WTC11 (cell line): ENCODE results near the gene HOXC11. TPM values are rescaled to one million over a fixed set of nuclear protein-coding genes. Genes with fewer than 3 reads are reported as not detected.

Experiments
- ATAC-seq: fragments of 200-7000 bp; cut with Tn5 transposase; 2 replicates; pipeline ENCODE4 v1.10.0; 2021; ENCODE audit warnings: mild to moderate bottlenecking, moderate library complexity
- CTCF ChIA-PET: fragments of 300-600 bp; sonication (Branson Sonifier 250); formaldehyde crosslinking; loops from one replicate; lab custom pipeline; 2021; ENCODE audit warnings: antibody characterized with exemption; lab: Charles Lee
- POLR2A ChIA-PET: fragments of 350-600 bp; sonication (Branson Sonifier 250); formaldehyde crosslinking; loops from one replicate; lab custom pipeline; 2021; ENCODE audit warnings: antibody characterized with exemption; lab: Charles Lee
- DNase-seq: peaks from one replicate; pipeline ENCODE4 v3.0.0; 2021; ENCODE audit warnings: low spot score
- H3K27ac Mint-ChIP-seq: 2 replicates; pipeline ENCODE4 v1.8.0; 2021; ENCODE audit warnings: mixed read lengths
- H3K27me3 Mint-ChIP-seq: 2 replicates; pipeline ENCODE4 v1.8.0; 2021; ENCODE audit warnings: low read depth, mild to moderate bottlenecking, moderate library complexity, mixed read lengths
- H3K36me3 Mint-ChIP-seq: 2 replicates; pipeline ENCODE4 v1.8.0; 2021; ENCODE audit warnings: mixed read lengths
- H3K4me1 Mint-ChIP-seq: 2 replicates; pipeline ENCODE4 v1.8.0; 2022; ENCODE audit warnings: mixed read lengths
- H3K4me3 Mint-ChIP-seq: 2 replicates; pipeline ENCODE4 v1.8.0; 2021; ENCODE audit warnings: mild to moderate bottlenecking, moderate library complexity, mixed read lengths
- H3K9me3 Mint-ChIP-seq: 2 replicates; pipeline ENCODE4 v1.8.0; 2021; ENCODE audit warnings: mixed read lengths
- ATF1 ChIP-seq: sonication (generic); formaldehyde crosslinking; IDR thresholded peaks from 2 replicates; pipeline ENCODE4 v1.8.1; 2023; ENCODE audit warnings: mild to moderate bottlenecking, moderate library complexity, missing genetic modification reagents
- GRHL2 ChIP-seq: fragments of 250-450 bp; sonication (Bioruptor Pico); IDR thresholded peaks from 2 replicates; pipeline ENCODE4 v1.8.0; 2022; ENCODE audit warnings: mild to moderate bottlenecking, moderate library complexity; ENCODE audit not compliant: insufficient replicate concordance, severe bottlenecking
- NR3C1 ChIP-seq: sonication (generic); formaldehyde crosslinking; conservative IDR thresholded peaks from 2 replicates; pipeline ENCODE4 v1.8.1; 2023; ENCODE audit warnings: low read depth, mild to moderate bottlenecking, missing genetic modification reagents
- RELA ChIP-seq: sonication (generic); formaldehyde crosslinking; IDR thresholded peaks from 2 replicates; pipeline ENCODE4 v1.8.1; 2022; ENCODE audit warnings: missing genetic modification reagents, mild to moderate bottlenecking, borderline replicate concordance
- TEAD1 ChIP-seq: sonication (generic); formaldehyde crosslinking; IDR thresholded peaks from 2 replicates; pipeline ENCODE4 v1.8.0; 2022; ENCODE audit warnings: mild to moderate bottlenecking, missing genetic modification reagents
- TEAD4 ChIP-seq: sonication (generic); formaldehyde crosslinking; IDR thresholded peaks from 2 replicates; pipeline ENCODE4 v1.8.0; 2022; ENCODE audit warnings: mild to moderate bottlenecking, missing genetic modification reagents
- TP53 ChIP-seq: sonication (generic); formaldehyde crosslinking; IDR thresholded peaks from 2 replicates; pipeline ENCODE4 v1.8.1; 2023; ENCODE audit warnings: mild to moderate bottlenecking, missing genetic modification reagents
- ZNF396 ChIP-seq: fragments of 250-450 bp; sonication (Bioruptor Pico); IDR thresholded peaks from 2 replicates; pipeline ENCODE4 v1.8.0; 2021; ENCODE audit warnings: mild to moderate bottlenecking, moderate library complexity, borderline replicate concordance
- ZNF423 ChIP-seq: fragments of 250-450 bp; sonication (Bioruptor Pico); IDR thresholded peaks from 2 replicates; pipeline ENCODE4 v2.1.2; 2022; ENCODE audit warnings: mild to moderate bottlenecking, moderate library complexity
- total RNA-seq: library from RNA; stranded (reverse); gene quantifications from 3 replicates; pipeline ENCODE4 v1.2.3, GENCODE V29; 2021
- TF ChIP-seq, protein P1 (sequence below): sonication (generic); formaldehyde crosslinking; IDR thresholded peaks from 2 replicates; pipeline ENCODE4 v1.8.0; 2023; ENCODE audit warnings: missing genetic modification reagents
- TF ChIP-seq, protein P2 (sequence below): sonication (generic); formaldehyde crosslinking; IDR thresholded peaks from 2 replicates; pipeline ENCODE4 v1.8.1; 2022; ENCODE audit warnings: low read depth, mild to moderate bottlenecking, moderate library complexity, missing genetic modification reagents, borderline replicate concordance
- TF ChIP-seq, protein P3 (sequence below): sonication (generic); formaldehyde crosslinking; IDR thresholded peaks from 2 replicates; pipeline ENCODE4 v1.8.0; 2022; ENCODE audit warnings: mild to moderate bottlenecking, missing genetic modification reagents

Gene HOXC11
- total RNA-seq, 1 experiment from 2014 or later, result not detected

DNA sequence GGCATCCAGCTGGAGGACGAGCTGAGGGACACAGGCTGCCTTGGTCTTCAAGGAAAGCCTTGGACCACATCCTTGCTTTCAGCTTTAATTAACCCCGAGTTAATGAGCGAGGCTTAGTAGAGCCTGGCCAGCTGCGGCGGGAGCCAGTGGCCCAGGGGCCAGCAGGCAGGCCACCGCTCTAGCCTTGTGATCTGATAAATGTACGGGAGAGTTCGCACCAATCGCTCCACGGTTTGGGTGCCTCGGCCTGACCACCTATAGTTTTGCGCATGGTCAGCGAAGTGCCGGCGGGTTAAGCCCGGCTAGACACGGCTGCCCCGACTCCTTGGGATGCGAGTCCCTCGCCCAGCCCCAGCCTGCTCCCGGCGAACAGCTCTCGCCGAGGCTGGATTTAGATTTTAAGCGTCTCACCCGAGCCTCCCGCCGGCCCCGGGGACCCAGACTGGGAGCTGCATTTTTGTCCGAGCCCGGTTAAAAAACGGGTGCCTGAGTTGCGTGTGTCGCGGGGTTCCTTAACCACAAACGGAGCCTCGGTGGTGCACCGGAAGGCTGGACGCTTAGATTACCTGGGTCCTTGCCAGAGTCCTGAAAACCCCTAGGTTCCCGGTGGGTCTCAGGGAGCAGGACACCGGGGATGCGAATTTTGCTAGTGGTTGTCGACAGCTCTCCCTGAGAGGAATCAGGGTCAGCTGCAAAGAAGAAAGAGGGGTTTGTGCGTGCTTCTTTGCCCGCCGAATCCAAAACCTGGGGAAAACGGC, 21.2 kb upstream of the HOXC11 start (continued):
- TF ChIP-seq NR3C1 (CRISPR knock-in tag) (no peak), ZNF423 (no peak)

DNA sequence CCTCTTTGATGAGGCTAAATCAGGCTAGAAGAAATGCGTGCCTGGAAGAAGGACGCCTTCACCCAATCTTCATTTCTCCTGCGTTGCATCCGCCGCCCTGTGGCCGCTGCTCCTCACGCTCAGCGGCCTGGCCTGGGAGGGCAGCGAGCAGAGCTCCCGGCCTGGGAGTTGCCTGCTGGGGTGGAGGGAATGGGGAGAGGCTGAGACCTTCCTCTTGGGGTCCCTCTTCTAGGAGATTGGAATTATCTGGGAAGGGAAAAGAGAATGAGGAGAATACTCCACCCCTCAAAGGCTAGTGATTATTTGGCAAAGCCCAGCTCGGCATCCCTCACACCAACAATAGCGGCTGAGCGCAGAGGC, 20.6 kb upstream of the HOXC11 start:
- H3K9me3 Mint-ChIP-seq, result no peaks in the 10 kb centered on the region
- no peak for TF ChIP-seq GRHL2 (CRISPR knock-in tag)
- TF ChIP-seq ATF1 (CRISPR knock-in tag), result no peak
- no peak for TF ChIP-seq RELA (CRISPR knock-in tag)
- TF ChIP-seq, protein P1, sequence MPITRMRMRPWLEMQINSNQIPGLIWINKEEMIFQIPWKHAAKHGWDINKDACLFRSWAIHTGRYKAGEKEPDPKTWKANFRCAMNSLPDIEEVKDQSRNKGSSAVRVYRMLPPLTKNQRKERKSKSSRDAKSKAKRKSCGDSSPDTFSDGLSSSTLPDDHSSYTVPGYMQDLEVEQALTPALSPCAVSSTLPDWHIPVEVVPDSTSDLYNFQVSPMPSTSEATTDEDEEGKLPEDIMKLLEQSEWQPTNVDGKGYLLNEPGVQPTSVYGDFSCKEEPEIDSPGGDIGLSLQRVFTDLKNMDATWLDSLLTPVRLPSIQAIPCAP (CRISPR knock-in tag), result no peak
- TF ChIP-seq, protein P2, sequence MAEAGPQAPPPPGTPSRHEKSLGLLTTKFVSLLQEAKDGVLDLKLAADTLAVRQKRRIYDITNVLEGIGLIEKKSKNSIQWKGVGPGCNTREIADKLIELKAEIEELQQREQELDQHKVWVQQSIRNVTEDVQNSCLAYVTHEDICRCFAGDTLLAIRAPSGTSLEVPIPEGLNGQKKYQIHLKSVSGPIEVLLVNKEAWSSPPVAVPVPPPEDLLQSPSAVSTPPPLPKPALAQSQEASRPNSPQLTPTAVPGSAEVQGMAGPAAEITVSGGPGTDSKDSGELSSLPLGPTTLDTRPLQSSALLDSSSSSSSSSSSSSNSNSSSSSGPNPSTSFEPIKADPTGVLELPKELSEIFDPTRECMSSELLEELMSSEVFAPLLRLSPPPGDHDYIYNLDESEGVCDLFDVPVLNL (CRISPR knock-in tag), result no peak
- TF ChIP-seq, protein P3, sequence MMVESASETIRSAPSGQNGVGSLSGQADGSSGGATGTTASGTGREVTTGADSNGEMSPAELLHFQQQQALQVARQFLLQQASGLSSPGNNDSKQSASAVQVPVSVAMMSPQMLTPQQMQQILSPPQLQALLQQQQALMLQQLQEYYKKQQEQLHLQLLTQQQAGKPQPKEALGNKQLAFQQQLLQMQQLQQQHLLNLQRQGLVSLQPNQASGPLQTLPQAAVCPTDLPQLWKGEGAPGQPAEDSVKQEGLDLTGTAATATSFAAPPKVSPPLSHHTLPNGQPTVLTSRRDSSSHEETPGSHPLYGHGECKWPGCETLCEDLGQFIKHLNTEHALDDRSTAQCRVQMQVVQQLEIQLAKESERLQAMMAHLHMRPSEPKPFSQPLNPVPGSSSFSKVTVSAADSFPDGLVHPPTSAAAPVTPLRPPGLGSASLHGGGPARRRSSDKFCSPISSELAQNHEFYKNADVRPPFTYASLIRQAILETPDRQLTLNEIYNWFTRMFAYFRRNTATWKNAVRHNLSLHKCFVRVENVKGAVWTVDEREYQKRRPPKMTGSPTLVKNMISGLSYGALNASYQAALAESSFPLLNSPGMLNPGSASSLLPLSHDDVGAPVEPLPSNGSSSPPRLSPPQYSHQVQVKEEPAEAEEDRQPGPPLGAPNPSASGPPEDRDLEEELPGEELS, result no peak
- ATAC-seq, result no peak
- H3K36me3 Mint-ChIP-seq, result no peaks in the 10 kb centered on the region
- peaks cover 28% of the 10 kb centered on the region for H3K4me1 Mint-ChIP-seq
- no peak overlapping the region for H3K27ac Mint-ChIP-seq
- H3K27me3 Mint-ChIP-seq, result peaks cover 100% of the 10 kb centered on the region
- no peak overlapping the region for H3K4me3 Mint-ChIP-seq
- DNase-seq, result no peak
- ChIA-PET POLR2A (interaction anchor here (0.6 to 1.6 kb wide), 3 partner anchors 14 to 197 kb away, joined by 3 to 4 read pairs (median 4); partner anchors contain the start of gene HOXC13), CTCF (interaction anchor here (0.7 to 4.9 kb wide), 15 partner anchors 9 to 209 kb away, joined by 3 to 26 read pairs (median 5); partner anchors contain the start of genes HOXC10 and HOXC5)

DNA sequence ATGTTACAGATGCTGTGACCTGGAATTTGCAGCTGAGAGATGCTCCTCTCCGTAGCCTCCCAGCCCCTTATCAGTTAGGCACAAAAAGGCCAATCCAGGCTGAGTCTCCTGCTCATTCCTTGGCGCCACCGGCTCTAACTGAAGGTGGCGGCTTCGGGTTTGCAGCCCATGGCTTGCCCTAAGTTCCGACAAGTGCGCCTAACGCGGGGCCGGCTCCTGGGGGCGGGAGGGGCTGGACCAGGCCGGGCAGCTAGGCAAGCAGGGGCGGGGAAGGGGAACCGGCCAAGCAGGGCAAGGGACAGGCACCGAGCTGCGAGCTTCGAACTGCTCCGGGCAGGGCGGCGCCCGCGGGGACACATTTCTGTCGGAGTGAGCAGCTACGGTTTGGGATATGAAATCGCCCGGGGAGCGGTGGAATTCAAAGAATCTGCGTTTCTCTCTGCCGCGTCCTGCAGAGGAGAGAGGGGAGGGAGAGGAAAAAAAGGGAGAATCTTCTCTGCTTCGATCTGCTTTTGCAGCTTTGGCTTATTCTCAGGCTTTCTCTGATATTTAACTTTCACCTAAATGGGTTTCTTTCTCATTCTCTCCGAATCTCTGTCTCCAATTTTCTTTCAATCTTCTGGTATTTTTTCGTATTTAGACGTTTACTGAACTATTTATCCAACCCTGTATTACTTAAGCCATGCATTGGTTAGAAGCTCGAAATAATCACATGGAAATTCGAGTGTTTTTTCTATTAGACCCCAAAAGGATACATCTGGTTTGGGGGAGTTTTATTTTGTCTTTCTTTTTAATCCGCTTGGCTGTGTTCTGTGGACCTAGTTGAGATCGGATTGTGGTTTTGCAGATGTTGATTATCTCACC, 19.8 kb upstream of the HOXC11 start:
- H3K9me3 Mint-ChIP-seq, result no peaks in the 10 kb centered on the region
- ATAC-seq (peak; percentile 21), DNase-seq (peak; percentile 81)
- no peak overlapping the region for H3K27ac Mint-ChIP-seq
- ChIA-PET CTCF (interaction anchor here (0.6 to 4.9 kb wide), 16 partner anchors 8 to 728 kb away, joined by 3 to 26 read pairs (median 5); partner anchors contain the start of genes HOXC10 and HOXC5), POLR2A (interaction anchor here (0.5 to 1.6 kb wide), 5 partner anchors 14 to 102 kb away, joined by 3 to 4 read pairs (median 4); partner anchors contain the start of gene HOXC13)
- peaks cover 100% of the 10 kb centered on the region for H3K27me3 Mint-ChIP-seq
- H3K4me1 Mint-ChIP-seq, result peaks cover 28% of the 10 kb centered on the region
- TF ChIP-seq TEAD4 (CRISPR knock-in tag) (peak; percentile 58; the same call in 1 of the 2 replicates), TEAD1 (peak; percentile 38; the same call in 1 of the 2 replicates), ZNF396 (CRISPR knock-in tag) (no peak), TP53 (no peak), ATF1 (CRISPR knock-in tag) (no peak)
- H3K36me3 Mint-ChIP-seq, result no peaks in the 10 kb centered on the region
- peak overlapping the region; percentile 23 for H3K4me3 Mint-ChIP-seq
